Measurements from ENCODE around the gene OR4D10. TPM values are rescaled to one million over a fixed set of nuclear protein-coding genes. Genes with fewer than 3 reads are reported as not detected.

Gene OR4D10
- total and polyA plus RNA-seq, 9 donors: not detected

DNA sequence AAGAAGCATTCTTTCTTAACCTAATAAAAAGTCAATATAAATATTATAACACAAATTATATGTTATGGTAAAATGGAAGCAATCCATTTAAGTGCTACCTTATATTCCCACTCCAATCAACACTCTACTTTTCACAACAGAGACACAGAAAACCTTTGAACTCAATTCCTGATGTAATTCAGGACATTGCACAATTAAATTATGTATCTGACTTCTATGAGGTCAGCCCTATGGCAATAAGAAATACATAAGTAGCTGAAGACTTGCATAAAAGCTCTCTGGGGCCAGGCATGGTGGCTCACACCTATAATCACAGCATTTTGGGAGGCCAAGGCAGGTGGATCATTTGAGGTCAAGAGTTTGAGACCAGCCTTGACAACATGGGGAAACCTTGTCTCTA, 6.8 kb downstream of the OR4D10 start:
- Histone ChIP-seq H3K27ac (no peak overlapping the region), H3K4me1 (ENCODE audit: insufficient read depth) (no peaks in the 10 kb centered on the region), H3K9me3 (no peaks in the 10 kb centered on the region), H3K27me3 (no peaks in the 10 kb centered on the region), H3K36me3 (no peaks in the 10 kb centered on the region), H3K4me3 (no peak overlapping the region)
- intact Hi-C loops (cut with DNase I): no loop called here
- DNase-seq: no peak
- TF ChIP-seq CTCF (IDR thresholded peaks at IDR 0.05) (no peak), POLR2A (IDR thresholded peaks at IDR 0.05) (no peak), EP300 (IDR thresholded peaks at IDR 0.05) (no peak)

DNA sequence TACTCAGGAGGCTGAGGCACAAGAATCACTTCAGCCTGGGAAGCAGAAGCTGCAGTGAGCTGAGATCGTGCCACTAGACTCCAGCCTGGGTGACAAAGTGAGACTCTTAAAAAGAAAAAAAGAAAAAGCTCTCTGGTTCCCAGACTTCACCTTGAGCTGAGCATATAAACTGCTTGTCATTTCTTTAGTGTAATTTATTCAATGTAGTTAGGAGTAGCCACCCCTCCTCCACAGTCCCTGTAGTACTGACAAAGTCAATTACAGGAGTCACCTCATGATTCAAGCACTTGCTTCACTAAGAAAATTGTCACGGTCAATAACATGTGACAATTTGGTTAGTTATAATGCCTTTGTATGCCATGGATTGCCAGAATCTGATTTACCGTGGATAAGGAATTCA, 7.2 kb downstream of the OR4D10 start:
- H3K9me3 ChIP-seq: no peaks in the 10 kb centered on the region
- no peaks in the 10 kb centered on the region for H3K4me1 ChIP-seq (ENCODE audit: insufficient read depth)
- DNase-seq: no peak
- H3K36me3 ChIP-seq: no peaks in the 10 kb centered on the region
- WGBS, 3 donors: 76 to 86% (median 82%) methylated on average over 3 of the region's 3 CpGs
- H3K27ac ChIP-seq: no peak overlapping the region
- H3K4me3 ChIP-seq: no peak overlapping the region
- intact Hi-C loops (cut with DNase I): no loop called here
- TF ChIP-seq EP300 (IDR thresholded peaks at IDR 0.05) (no peak), CTCF (IDR thresholded peaks at IDR 0.05) (no peak), POLR2A (IDR thresholded peaks at IDR 0.05) (no peak)
- no peaks in the 10 kb centered on the region for H3K27me3 ChIP-seq

DNA sequence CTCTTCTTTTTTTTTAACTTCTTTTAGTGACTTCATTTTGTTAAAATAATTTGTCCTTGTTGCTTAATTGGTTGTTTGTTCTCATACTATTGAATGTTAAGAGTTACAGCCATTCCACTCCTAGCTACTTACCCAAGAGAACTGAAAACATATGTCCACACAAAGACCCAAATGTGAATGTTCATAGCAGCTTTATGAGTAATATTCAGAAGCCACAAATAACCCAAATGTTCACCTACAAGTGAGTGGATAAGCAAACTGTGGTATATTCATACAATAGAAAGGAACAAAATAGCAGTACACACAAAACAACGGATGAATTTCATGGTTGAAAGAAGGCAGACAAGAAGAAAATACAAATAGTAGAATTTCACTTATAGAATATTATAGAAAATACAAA, 28.8 kb downstream of the OR4D10 start:
- no peaks in the 10 kb centered on the region for H3K9me3 ChIP-seq
- H3K36me3 ChIP-seq: no peaks in the 10 kb centered on the region
- TF ChIP-seq CTCF (IDR thresholded peaks at IDR 0.05): no peak
- no peak for TF ChIP-seq EP300 (IDR thresholded peaks at IDR 0.05)
- no peak for TF ChIP-seq POLR2A (IDR thresholded peaks at IDR 0.05)
- no peak overlapping the region for H3K27ac ChIP-seq
- H3K4me1 ChIP-seq (ENCODE audit: insufficient read depth): no peaks in the 10 kb centered on the region
- 38 to 92% (median 46%) methylated on average over 1 of the region's 1 CpG for WGBS, 3 donors
- H3K27me3 ChIP-seq: no peaks in the 10 kb centered on the region
- no peak for DNase-seq
- H3K4me3 ChIP-seq: no peak overlapping the region
- intact Hi-C loops (cut with DNase I): no loop called here

- Histone ChIP-seq H3K27ac (no peak within 1 kb of the TSS), H3K4me3 (no peak within 1 kb of the TSS), H3K36me3 (no peaks in the 10 kb centered on the region), H3K27me3 (no peaks in the 10 kb centered on the region), H3K4me1 (ENCODE audit: insufficient read depth) (no peaks in the 10 kb centered on the region), H3K9me3 (no peaks in the 10 kb centered on the region)
- no peak for TF ChIP-seq CTCF (IDR thresholded peaks at IDR 0.05)
- TF ChIP-seq EP300 (IDR thresholded peaks at IDR 0.05): no peak
- TF ChIP-seq POLR2A (IDR thresholded peaks at IDR 0.05): no peak
- no peak for DNase-seq
- intact Hi-C loops (cut with DNase I): no loop called here
Measured at GRCh38 chr11:59503276-59503675, 30.2 kb downstream of the OR4D10 start, which contains the start of gene OR4D11. Gene OR4D11, plus strand, starts transcription at chr11:59503576. Its CDS starts 0 bp downstream, at chr11:59503576.

All from ovary (tissue), 9 donors.